Measurements from ENCODE around the gene ARHGAP5.

ARHGAP5 gene

DNA sequence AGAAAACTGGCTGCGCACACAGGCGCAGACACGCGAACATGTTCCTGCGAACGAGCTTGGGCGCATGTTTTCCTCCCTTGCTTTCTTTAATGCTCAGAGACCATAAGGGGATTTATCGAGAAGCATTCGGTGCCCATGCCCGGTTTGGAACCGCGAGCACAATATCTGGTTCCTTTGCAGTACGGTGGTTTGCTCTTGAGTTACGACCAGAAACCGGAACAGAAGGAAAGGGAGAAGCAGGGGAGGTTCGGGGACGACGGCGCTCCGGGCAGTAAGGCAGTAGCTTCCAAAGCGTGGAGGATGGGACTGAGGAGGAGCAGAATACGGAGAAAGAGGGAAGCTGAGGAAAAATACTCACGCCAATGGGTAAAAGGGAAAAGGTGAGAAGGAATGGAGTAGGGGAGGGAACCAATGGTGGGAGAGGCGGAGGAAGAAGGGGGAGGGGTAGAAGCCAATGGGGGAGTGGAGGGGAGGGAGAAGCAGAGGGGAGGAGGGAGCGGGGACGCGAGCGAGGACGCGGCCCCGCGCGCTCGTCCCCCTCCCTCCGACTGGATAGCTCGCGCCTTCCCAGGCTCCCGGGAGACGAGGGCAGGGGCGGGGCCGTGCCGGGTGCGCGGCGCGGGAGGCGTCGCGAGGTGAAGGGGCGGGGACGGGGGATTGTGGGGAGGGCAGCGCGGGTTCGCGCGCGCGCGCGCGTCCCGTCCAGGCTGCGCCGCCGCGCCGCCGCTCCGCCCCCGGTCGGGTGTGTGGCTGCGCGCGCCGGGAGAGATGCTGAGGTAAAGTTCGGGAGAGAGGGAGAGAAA lies 625 bp upstream of the ARHGAP5 start:
- peak; percentile 65 to 66 for DNase-seq (ENCODE audit: extremely low read depth in 1 of 2, low read depth in 1 of 2)

GRCh38 chr14:32078023-32078857 lies 1.1 kb downstream of the ARHGAP5 start:
- no peak for DNase-seq (ENCODE audit: extremely low read depth in 1 of 2, low read depth in 1 of 2)

DNA sequence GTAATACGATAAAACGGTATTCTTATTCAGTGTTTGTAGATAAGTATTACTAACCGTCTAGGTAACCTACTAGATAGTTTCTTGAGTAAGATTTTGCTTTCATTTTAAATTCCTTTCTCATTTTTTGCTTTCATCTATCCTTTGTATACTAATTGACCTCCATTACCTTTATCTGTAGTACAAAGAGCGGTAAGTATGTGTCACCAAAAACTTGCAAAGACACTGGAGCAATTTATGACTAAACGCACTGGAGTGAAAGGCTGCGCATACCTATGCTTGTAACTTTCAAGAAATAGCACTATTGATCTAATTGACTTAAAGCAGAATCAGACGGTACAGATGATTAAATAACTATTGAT lies 1.7 kb downstream of the ARHGAP5 start:
- no peak for DNase-seq (ENCODE audit: extremely low read depth in 1 of 2, low read depth in 1 of 2)

DNA sequence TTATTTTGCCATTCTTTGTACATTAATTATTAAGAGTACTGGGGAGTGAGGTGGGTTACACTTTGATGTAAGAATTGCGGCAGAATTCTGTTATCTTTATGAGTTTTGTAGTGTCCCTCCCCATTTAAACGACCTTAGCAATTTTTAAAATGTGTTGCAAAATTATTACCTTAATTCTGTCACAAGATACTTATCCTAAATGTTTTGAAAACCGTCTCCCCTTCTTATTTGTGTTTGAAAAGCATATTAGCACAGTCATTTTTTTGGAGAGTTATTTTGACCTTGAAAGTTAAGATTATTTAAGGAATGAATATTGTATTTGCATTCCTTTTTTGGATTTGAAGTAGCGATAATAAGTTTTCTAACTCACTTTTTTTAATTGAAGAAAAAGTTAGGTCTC lies 2.2 kb downstream of the ARHGAP5 start:
- no peak for DNase-seq (ENCODE audit: extremely low read depth in 1 of 2, low read depth in 1 of 2)

DNA sequence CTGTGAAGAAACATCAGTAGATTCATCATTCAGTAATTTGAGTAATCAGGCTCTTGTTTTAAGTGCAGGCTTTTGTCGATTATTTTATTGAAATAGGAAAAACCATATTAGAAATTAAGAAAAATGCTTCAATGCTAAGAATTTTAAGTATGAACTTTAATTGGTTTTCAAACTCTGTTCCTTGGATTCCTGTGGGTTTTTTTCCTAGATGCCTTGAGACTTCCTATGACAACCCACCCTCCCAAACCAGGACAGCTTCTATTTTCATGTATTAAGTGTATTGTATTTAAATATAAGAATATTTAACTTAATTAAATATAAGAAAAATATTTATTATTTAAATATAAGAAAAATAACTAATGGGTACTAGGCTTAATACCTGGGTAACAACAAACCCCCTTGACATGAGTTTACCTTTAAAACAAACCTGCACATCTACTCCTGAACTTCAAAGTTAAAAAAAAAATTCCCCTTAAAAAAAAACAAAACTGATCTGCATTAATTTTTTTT lies 3.0 kb downstream of the ARHGAP5 start:
- DNase-seq (ENCODE audit: extremely low read depth in 1 of 2, low read depth in 1 of 2) = no peak

- DNase-seq (ENCODE audit: extremely low read depth in 1 of 2, low read depth in 1 of 2) = no peak
Observed at GRCh38 chr14:32081901-32082300, 4.8 kb downstream of the ARHGAP5 start.

- no peak for DNase-seq (ENCODE audit: extremely low read depth in 1 of 2, low read depth in 1 of 2)
Observed at GRCh38 chr14:32083315-32083624, 6.2 kb downstream of the ARHGAP5 start.

GRCh38 chr14:32083789-32084188 lies 6.7 kb downstream of the ARHGAP5 start:
- no peak for DNase-seq (ENCODE audit: extremely low read depth in 1 of 2, low read depth in 1 of 2)

GRCh38 chr14:32085182-32085844 lies 8.2 kb downstream of the ARHGAP5 start:
- DNase-seq (ENCODE audit: extremely low read depth in 1 of 2, low read depth in 1 of 2) = no peak

DNA sequence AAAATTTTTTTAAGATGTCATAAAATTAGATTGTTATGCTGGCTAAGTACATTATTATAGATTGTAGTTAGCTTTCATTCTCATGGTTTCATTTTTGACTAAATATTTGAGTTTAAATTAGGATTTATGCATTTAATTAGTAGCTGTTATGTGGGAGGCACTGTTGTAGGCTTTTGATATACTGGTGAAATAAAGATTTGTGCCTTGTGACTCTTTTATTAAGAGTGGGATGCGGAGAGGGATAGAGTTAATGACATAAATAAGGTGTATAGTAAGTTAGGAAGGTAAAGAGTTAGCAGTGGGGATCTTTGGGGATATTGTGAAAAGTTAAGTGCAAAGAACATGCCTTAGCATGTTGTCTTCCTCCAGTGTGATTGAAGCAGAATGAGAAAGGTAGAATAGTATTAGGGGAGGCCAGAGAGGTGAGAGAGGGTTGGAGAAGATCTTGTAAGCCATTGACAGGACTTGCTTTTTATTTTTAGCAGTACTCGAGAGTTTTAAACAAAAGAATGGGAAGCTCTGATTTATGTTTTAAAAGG lies 8.8 kb downstream of the ARHGAP5 start:
- DNase-seq (ENCODE audit: extremely low read depth in 1 of 2, low read depth in 1 of 2) = no peak

GRCh38 chr14:32087173-32087861 lies 10.2 kb downstream of the ARHGAP5 start:
- DNase-seq (ENCODE audit: extremely low read depth in 1 of 2, low read depth in 1 of 2) = no peak

GRCh38 chr14:32087907-32088306 lies 10.8 kb downstream of the ARHGAP5 start:
- DNase-seq (ENCODE audit: extremely low read depth in 1 of 2, low read depth in 1 of 2) = no peak

DNA sequence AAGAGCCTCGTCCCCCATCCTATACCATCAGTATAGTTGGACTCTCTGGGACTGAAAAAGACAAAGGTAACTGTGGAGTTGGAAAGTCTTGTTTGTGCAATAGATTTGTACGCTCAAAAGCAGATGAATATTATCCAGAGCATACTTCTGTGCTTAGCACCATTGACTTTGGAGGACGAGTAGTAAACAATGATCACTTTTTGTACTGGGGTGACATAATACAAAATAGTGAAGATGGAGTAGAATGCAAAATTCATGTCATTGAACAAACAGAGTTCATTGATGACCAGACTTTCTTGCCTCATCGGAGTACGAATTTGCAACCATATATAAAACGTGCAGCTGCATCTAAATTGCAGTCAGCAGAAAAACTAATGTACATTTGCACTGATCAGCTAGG lies 13.6 kb downstream of the ARHGAP5 start:
- DNase-seq (ENCODE audit: extremely low read depth in 1 of 2, low read depth in 1 of 2) = no peak

- DNase-seq (ENCODE audit: extremely low read depth in 1 of 2, low read depth in 1 of 2) = no peak
Observed at GRCh38 chr14:32099473-32099872, 22.4 kb downstream of the ARHGAP5 start.

DNA sequence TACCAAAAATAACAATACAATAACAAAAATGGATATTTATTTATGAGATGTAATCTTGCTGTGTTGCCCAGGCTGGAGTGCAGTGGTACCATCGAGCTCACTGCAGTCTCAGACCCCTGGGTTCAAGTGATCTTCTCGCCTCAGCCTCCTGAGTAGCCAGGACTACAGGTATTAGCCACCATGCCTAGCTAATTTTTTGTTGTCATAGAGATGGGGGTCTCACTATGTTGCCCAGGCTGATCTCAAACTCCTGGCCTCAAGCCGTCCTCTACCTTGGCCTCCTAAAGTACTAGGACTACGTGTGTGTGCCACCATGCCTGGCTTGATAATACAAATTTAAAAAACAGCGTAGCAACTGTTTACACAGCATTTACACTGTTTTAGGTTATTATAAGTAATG lies 23.1 kb downstream of the ARHGAP5 start:
- DNase-seq (ENCODE audit: extremely low read depth in 1 of 2, low read depth in 1 of 2) = no peak

GRCh38 chr14:32102152-32102787 lies 25.2 kb downstream of the ARHGAP5 start:
- no peak for DNase-seq (ENCODE audit: extremely low read depth in 1 of 2, low read depth in 1 of 2)

DNA sequence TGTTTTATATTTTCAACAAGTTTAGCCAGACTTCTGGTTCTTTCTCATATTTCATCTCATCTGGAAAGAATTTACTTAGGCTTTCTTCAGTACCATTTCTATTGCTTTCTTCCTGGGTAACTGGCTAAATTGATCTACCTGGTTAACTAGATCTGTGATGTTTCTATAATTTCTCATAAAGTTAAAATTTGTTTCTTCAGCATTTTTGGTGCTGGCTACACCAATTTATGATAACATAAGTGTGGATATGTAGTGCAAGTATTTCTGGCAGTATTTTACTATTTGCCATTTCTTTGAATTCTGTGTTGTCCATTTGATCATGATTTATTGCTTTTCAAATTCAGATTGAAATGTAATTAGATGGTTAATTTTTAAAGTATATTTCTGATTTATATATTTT lies 25.9 kb downstream of the ARHGAP5 start:
- no peak for DNase-seq (ENCODE audit: extremely low read depth in 1 of 2, low read depth in 1 of 2)

- DNase-seq (ENCODE audit: extremely low read depth in 1 of 2, low read depth in 1 of 2) = no peak
Observed at GRCh38 chr14:32104308-32104707, 27.2 kb downstream of the ARHGAP5 start.

GRCh38 chr14:32104803-32105202 lies 27.7 kb downstream of the ARHGAP5 start:
- DNase-seq (ENCODE audit: extremely low read depth in 1 of 2, low read depth in 1 of 2) = no peak

All from stimulated activated CD8-positive, alpha-beta memory T cell treated with anti-CD3 and anti-CD28 coated beads, Interleukin-7, amount 100 ng/mL, for 48 hours (primary cell).